Panc1 (cell line): ENCODE results near the gene WASF2. TPM values are rescaled to one million over a fixed set of nuclear protein-coding genes. Genes with fewer than 3 reads are reported as not detected.

Experiments
- ATAC-seq: fragments of 200-7000 bp; cut with Tn5 transposase; 2 replicates; pipeline ENCODE4 v1.9.1; 2020; ENCODE audit warnings: mild to moderate bottlenecking, moderate library complexity
- BruUV-seq: library from RNA; stranded (reverse); fragments of 400-500 nt; replicated peaks from 2 replicates; lab custom pipeline; 2021; lab: Mats Ljungman, UMichigan
- CTCF ChIA-PET: fragments of 300-600 bp; sonication (Branson Sonifier 250); formaldehyde crosslinking; loops from one replicate; lab custom pipeline; 2022; ENCODE audit warnings: antibody characterized with exemption; lab: Charles Lee
- POLR2A ChIA-PET: fragments of 300-600 bp; sonication (Branson Sonifier 250); formaldehyde crosslinking; loops from one replicate; lab custom pipeline; 2022; ENCODE audit warnings: antibody characterized with exemption; lab: Charles Lee
- DNase-seq: peaks from one replicate; pipeline ENCODE4 v3.0.0-alpha.2; 2010; ENCODE audit warnings: low read depth, low spot score
- H3K27ac ChIP-seq: 2 replicates; pipeline ENCODE4 v1.5.1; 2011; ENCODE audit warnings: mild to moderate bottlenecking, low read length, inconsistent platforms
- H3K27me3 ChIP-seq: fragments of 200-500 bp; sonication (Bioruptor generic); 2 replicates; pipeline ENCODE4 v1.6.0; 2014; ENCODE audit warnings: low read length, inconsistent platforms; ENCODE audit not compliant: control insufficient read depth, insufficient read depth
- H3K36me3 ChIP-seq: fragments of 200-500 bp; sonication (Bioruptor generic); 2 replicates; pipeline ENCODE4 v1.5.1; 2014; ENCODE audit warnings: inconsistent platforms, mild to moderate bottlenecking, low read length, moderate library complexity; ENCODE audit not compliant: control insufficient read depth, insufficient read depth
- H3K4me1 ChIP-seq: 2 replicates; pipeline ENCODE4 v1.5.1; 2011; ENCODE audit warnings: inconsistent platforms, mild to moderate bottlenecking, low read length, moderate library complexity; ENCODE audit not compliant: control insufficient read depth, insufficient read depth
- H3K4me3 ChIP-seq, 2 experiments: 2 replicates each; pipeline ENCODE4 v1.5.1; 2011 to 2012; ENCODE audit warnings: low read depth in 2 of 2, low read length in 2 of 2, mild to moderate bottlenecking in 2 of 2, inconsistent platforms in 1 of 2, moderate library complexity in 1 of 2
- H3K9me3 ChIP-seq: fragments of 200-500 bp; sonication (Bioruptor generic); 2 replicates; pipeline ENCODE4 v1.5.1; 2014; ENCODE audit warnings: low read depth, mild to moderate bottlenecking, inconsistent platforms, low read length, moderate library complexity; ENCODE audit not compliant: control insufficient read depth, insufficient read depth
- CTCF ChIP-seq: fragments of 450-650 bp; IDR thresholded peaks from 2 replicates; pipeline ENCODE4 v1.5.1; 2017; ENCODE audit warnings: mild to moderate bottlenecking
- POLR2AphosphoS5 ChIP-seq: IDR thresholded peaks from 2 replicates; pipeline ENCODE4 v1.6.1; 2012; ENCODE audit warnings: mild to moderate bottlenecking, low read depth, low read length, moderate library complexity
- REST ChIP-seq, 2 experiments: IDR thresholded peaks; 2 replicates each; pipeline ENCODE4 v1.6.1; 2011 to 2012; ENCODE audit warnings: low read depth in 2 of 2, control low read depth in 1 of 2, low read length in 1 of 2, mild to moderate bottlenecking in 1 of 2, moderate library complexity in 1 of 2; ENCODE audit not compliant: insufficient read depth in 1 of 2
- TCF7L2 ChIP-seq: IDR thresholded peaks from 2 replicates; pipeline ENCODE4 v1.6.1; 2011; ENCODE audit warnings: mild to moderate bottlenecking, low read depth, low read length, inconsistent platforms
- in situ Hi-C: cut with HindIII; loops from 2 replicates; pipeline ENCODE4 v1.10.0; 2016; ENCODE audit warnings: low sequenced_read_pairs, low pct_unique_long_range_greater_than_20kb
- intact Hi-C: fragments of 100-400 bp; cut with micrococcal nuclease; formaldehyde crosslinking; loops from one replicate; pipeline ENCODE4 v1.10.0; 2022; ENCODE audit not compliant: unreplicated experiment
- total RNA-seq: library from RNA; stranded (reverse); gene quantifications from one replicate; pipeline ENCODE4 v1.2.1, GENCODE V29; 2021; ENCODE audit not compliant: unreplicated experiment

The WASF2 gene
- total RNA-seq, 1 experiment from 2014 or later, result 121 TPM

GRCh38 chr1:27527890-27528817, 38.2 kb upstream of the WASF2 start:
- DNase-seq, result no peak
- intact Hi-C loops, result no loop called here
- CTCF ChIA-PET, result no interaction called here

GRCh38 chr1:27527223-27527889, 37.4 kb upstream of the WASF2 start:
- no peaks in the 10 kb centered on the region for H3K36me3 ChIP-seq
- H3K27me3 ChIP-seq, result no peaks in the 10 kb centered on the region
- DNase-seq (no peak), ATAC-seq (peak; percentile 32)
- no TSS peak for BruUV-seq
- H3K4me3 ChIP-seq, result peak overlapping the region; percentile 8 to 30; a peak in 3 of 4 replicates
- no peaks in the 10 kb centered on the region for H3K9me3 ChIP-seq
- CTCF ChIA-PET, result interaction anchor here (0.6 kb wide), 1 partner anchor 61 kb away, joined by 5 read pairs; no protein-coding TSS in a partner anchor
- in situ Hi-C loops (no loop called here), intact Hi-C loops (no loop called here)
- H3K27ac ChIP-seq, result peak overlapping the region; percentile 37; the same call in 1 of the 2 replicates
- peaks cover 30% of the 10 kb centered on the region for H3K4me1 ChIP-seq
- no peak for TF ChIP-seq REST (IDR thresholded peaks at IDR 0.05; ENCODE audit: insufficient read depth in 1 of 2, low read depth in 2 of 2, low read length in 1 of 2)
- TF ChIP-seq POLR2AphosphoS5, result no peak
- TF ChIP-seq CTCF, result no peak
- POLR2A ChIA-PET, result interaction anchor here (0.6 kb wide), 2 partner anchors 11 to 29 kb away, joined by 3 read pairs; no protein-coding TSS in a partner anchor

More at GRCh38 chr1:27527890-27528817, 38.2 kb upstream of the WASF2 start:
- peak overlapping the region; percentile 30 to 45 for H3K4me3 ChIP-seq
- H3K36me3 ChIP-seq, result no peaks in the 10 kb centered on the region
- in situ Hi-C loops, result no loop called here
- peak overlapping the region; percentile 75 for H3K27ac ChIP-seq
- H3K4me1 ChIP-seq, result peaks cover 28% of the 10 kb centered on the region
- no TSS peak for BruUV-seq
- POLR2A ChIA-PET, result interaction anchor here (0.6 kb wide), 1 partner anchor 12 kb away, joined by 3 read pairs; no protein-coding TSS in a partner anchor
- H3K27me3 ChIP-seq, result no peaks in the 10 kb centered on the region
- TF ChIP-seq REST (IDR thresholded peaks at IDR 0.05; ENCODE audit: insufficient read depth in 1 of 2, low read depth in 2 of 2, low read length in 1 of 2), result no peak
- TF ChIP-seq TCF7L2, result peak; percentile 74; the same call in 1 of the 2 replicates
- TF ChIP-seq POLR2AphosphoS5, result peak; percentile 55; the same call in 1 of the 2 replicates
- peak; percentile 68 for ATAC-seq
- no peaks in the 10 kb centered on the region for H3K9me3 ChIP-seq
